Osteocyte (in vitro differentiated cells): ENCODE data around the gene CCDC167. TPM values are rescaled to one million over a fixed set of nuclear protein-coding genes. Genes with fewer than 3 reads are reported as not detected.

ENCODE experiments used
- DNase-seq: peaks from one replicate; pipeline ENCODE4 v3.0.0; 2021; ENCODE audit warnings: mixed read lengths; ENCODE audit not compliant: unreplicated experiment; ENCODE audit errors: extremely low spot score
- H3K27ac Mint-ChIP-seq: one replicate; pipeline ENCODE4 v1.8.0; 2021; ENCODE audit warnings: mild to moderate bottlenecking, mixed read lengths; ENCODE audit not compliant: unreplicated experiment
- H3K27me3 Mint-ChIP-seq: one replicate; pipeline ENCODE4 v1.8.0; 2021; ENCODE audit warnings: mixed read lengths; ENCODE audit not compliant: unreplicated experiment
- H3K36me3 Mint-ChIP-seq: one replicate; pipeline ENCODE4 v1.8.0; 2021; ENCODE audit warnings: mixed read lengths; ENCODE audit not compliant: unreplicated experiment
- H3K4me1 Mint-ChIP-seq: one replicate; pipeline ENCODE4 v1.8.0; 2021; ENCODE audit warnings: mixed read lengths; ENCODE audit not compliant: unreplicated experiment
- H3K4me3 Mint-ChIP-seq: one replicate; pipeline ENCODE4 v1.8.0; 2021; ENCODE audit warnings: mild to moderate bottlenecking, moderate library complexity, mixed read lengths; ENCODE audit not compliant: unreplicated experiment
- H3K9me3 Mint-ChIP-seq: one replicate; pipeline ENCODE4 v1.8.0; 2021; ENCODE audit warnings: mixed read lengths; ENCODE audit not compliant: unreplicated experiment
- CTCF ChIP-seq: fragments of 200-600 bp; sonication (generic); IDR thresholded peaks from 2 replicates; pipeline ENCODE4 v1.5.0; 2021; ENCODE audit warnings: antibody characterized with exemption, mild to moderate bottlenecking, moderate library complexity
- total RNA-seq: library from RNA; stranded (reverse); gene quantifications from 2 replicates; pipeline ENCODE4 v1.2.1, GENCODE V29; 2021

The CCDC167 gene
- total RNA-seq, 1 donor from 2014 or later, result 23.0 TPM

DNA sequence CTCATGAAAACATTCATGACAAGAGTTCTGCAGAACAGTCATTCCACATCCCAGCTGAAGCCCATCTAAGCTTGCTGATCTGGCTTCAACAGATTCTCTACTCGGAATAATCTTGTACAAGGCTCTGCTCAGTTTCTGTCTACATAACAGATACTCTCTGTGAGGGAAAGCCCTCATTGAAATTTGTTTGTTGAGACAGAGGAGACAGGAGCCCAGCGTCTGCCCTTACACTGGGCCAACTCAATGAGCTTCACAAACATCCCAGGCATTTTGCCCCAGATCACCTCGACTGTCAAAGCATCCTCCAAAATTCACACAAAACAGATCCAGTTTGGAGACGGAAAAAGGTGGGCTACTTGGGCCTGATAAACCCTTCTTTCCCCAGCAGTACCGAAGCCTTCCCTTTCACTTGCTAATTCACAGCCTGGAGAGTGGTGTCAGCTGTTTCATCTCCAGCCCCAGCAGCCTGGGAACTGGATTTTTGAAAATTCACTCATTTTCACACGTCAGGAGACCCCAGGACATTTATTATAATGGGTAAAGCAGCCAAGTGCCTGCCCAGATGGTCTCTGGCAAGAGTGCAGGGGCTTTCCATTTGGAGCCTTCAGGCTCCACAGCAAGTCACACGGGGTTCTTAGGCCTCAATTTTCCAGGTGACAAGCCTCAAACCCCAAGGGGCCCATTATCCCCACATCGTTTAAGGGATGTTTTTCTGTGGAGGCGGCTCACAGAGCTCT, 7.3 kb downstream of the CCDC167 start:
- no peak overlapping the region for H3K27ac Mint-ChIP-seq
- H3K4me3 Mint-ChIP-seq, result no peak overlapping the region
- H3K27me3 Mint-ChIP-seq, result no peaks in the 10 kb centered on the region
- TF ChIP-seq CTCF, result no peak
- H3K9me3 Mint-ChIP-seq, result no peaks in the 10 kb centered on the region
- DNase-seq, result no peak
- H3K36me3 Mint-ChIP-seq, result peaks cover 3% of the 10 kb centered on the region
- peaks cover 18% of the 10 kb centered on the region for H3K4me1 Mint-ChIP-seq

GRCh38 chr6:37491830-37492208, 7.9 kb downstream of the CCDC167 start:
- H3K4me3 Mint-ChIP-seq, result no peak overlapping the region
- H3K27me3 Mint-ChIP-seq, result no peaks in the 10 kb centered on the region
- peaks cover 3% of the 10 kb centered on the region for H3K36me3 Mint-ChIP-seq
- TF ChIP-seq CTCF, result no peak
- H3K27ac Mint-ChIP-seq, result no peak overlapping the region
- no peaks in the 10 kb centered on the region for H3K9me3 Mint-ChIP-seq
- no peak for DNase-seq
- peaks cover 18% of the 10 kb centered on the region for H3K4me1 Mint-ChIP-seq

- Mint-ChIP-seq H3K9me3 (no peaks in the 10 kb centered on the region), H3K4me1 (peaks cover 18% of the 10 kb centered on the region), H3K4me3 (no peak overlapping the region), H3K27me3 (no peaks in the 10 kb centered on the region), H3K27ac (no peak overlapping the region), H3K36me3 (peaks cover 3% of the 10 kb centered on the region)
- TF ChIP-seq CTCF, result no peak
- DNase-seq, result no peak
Observed at GRCh38 chr6:37491171-37491829, 8.4 kb downstream of the CCDC167 start.

GRCh38 chr6:37490536-37491170, 9.0 kb downstream of the CCDC167 start:
- H3K27ac Mint-ChIP-seq, result peak overlapping the region; percentile 70
- H3K27me3 Mint-ChIP-seq, result no peaks in the 10 kb centered on the region
- DNase-seq, result no peak
- H3K4me3 Mint-ChIP-seq, result no peak overlapping the region
- no peak for TF ChIP-seq CTCF
- peaks cover 4% of the 10 kb centered on the region for H3K36me3 Mint-ChIP-seq
- no peaks in the 10 kb centered on the region for H3K9me3 Mint-ChIP-seq
- peaks cover 18% of the 10 kb centered on the region for H3K4me1 Mint-ChIP-seq
